ENCODE measurements around the gene TSPAN5.

TSPAN5 gene

GRCh38 chr4:98692411-98692810, 34.0 kb upstream of the TSPAN5 start:
- no peaks in the 10 kb centered on the region for H3K4me1 ChIP-seq (ENCODE audit: control insufficient read depth, insufficient read depth, low read length)
- H3K27ac ChIP-seq (ENCODE audit: extremely low read depth, low read depth, low read length): no peak overlapping the region
- no peaks in the 10 kb centered on the region for H3K9me3 ChIP-seq (ENCODE audit: control insufficient read depth, insufficient read depth, low read depth, low read length)
- H3K36me3 ChIP-seq (ENCODE audit: control insufficient read depth in 2 of 2, insufficient read depth in 1 of 2, low read length in 2 of 2): no peaks in the 10 kb centered on the region
- ChIA-PET POLR2A (no interaction called here), CTCF (interaction anchor here (0.7 kb wide), 1 partner anchor 258 kb away, joined by 3 read pairs; no protein-coding TSS in a partner anchor)
- H3K4me3 ChIP-seq (ENCODE audit: low read depth, low read length): no peak overlapping the region
- no peak for TF ChIP-seq SCRT2 (tag by site-specific recombination; IDR thresholded peaks at IDR 0.05)
- no peak for TF ChIP-seq SALL2 (tag by site-specific recombination; IDR thresholded peaks at IDR 0.05; ENCODE audit: borderline replicate concordance)
- TF ChIP-seq ZNF280D (tag by site-specific recombination; IDR thresholded peaks at IDR 0.05): no peak
- TF ChIP-seq ZNF548 (tag by site-specific recombination; IDR thresholded peaks at IDR 0.05): no peak
- no peak for TF ChIP-seq ZNF169 (tag by site-specific recombination; IDR thresholded peaks at IDR 0.05)
- TF ChIP-seq ZNF354C (tag by site-specific recombination; IDR thresholded peaks at IDR 0.05; ENCODE audit: borderline replicate concordance, low read depth): no peak
- no peak for TF ChIP-seq ZSCAN18 (tag by site-specific recombination; IDR thresholded peaks at IDR 0.05)
- TF ChIP-seq ZNF211 (tag by site-specific recombination; IDR thresholded peaks at IDR 0.05; ENCODE audit: low read depth): no peak
- TF ChIP-seq ZNF10 (tag by site-specific recombination; IDR thresholded peaks at IDR 0.05): no peak

- Histone ChIP-seq H3K4me1 (ENCODE audit: control insufficient read depth, insufficient read depth, low read length) (no peaks in the 10 kb centered on the region), H3K4me3 (ENCODE audit: low read depth, low read length) (no peak overlapping the region), H3K27ac (ENCODE audit: extremely low read depth, low read depth, low read length) (no peak overlapping the region), H3K9me3 (ENCODE audit: control insufficient read depth, insufficient read depth, low read depth, low read length) (no peaks in the 10 kb centered on the region), H3K36me3 (ENCODE audit: control insufficient read depth in 2 of 2, insufficient read depth in 1 of 2, low read length in 2 of 2) (no peaks in the 10 kb centered on the region)
- CTCF ChIA-PET: no interaction called here
- TF ChIP-seq ZNF610 (tag by site-specific recombination; IDR thresholded peaks at IDR 0.05; ENCODE audit: borderline replicate concordance): no peak
- no peak for TF ChIP-seq ZNF664 (tag by site-specific recombination; IDR thresholded peaks at IDR 0.05)
- no peak for TF ChIP-seq ZNF488 (tag by site-specific recombination; IDR thresholded peaks at IDR 0.05)
- TF ChIP-seq ZNF223 (tag by site-specific recombination; IDR thresholded peaks at IDR 0.05): no peak
- TF ChIP-seq ZNF211 (tag by site-specific recombination; IDR thresholded peaks at IDR 0.05; ENCODE audit: low read depth): no peak
- no peak for TF ChIP-seq ZNF473 (tag by site-specific recombination; IDR thresholded peaks at IDR 0.05)
- TF ChIP-seq ZNF266 (tag by site-specific recombination; IDR thresholded peaks at IDR 0.05; ENCODE audit: low read depth): no peak
- TF ChIP-seq ZFP3 (tag by site-specific recombination; IDR thresholded peaks at IDR 0.05; ENCODE audit: low read depth): no peak
- TF ChIP-seq, protein P1, sequence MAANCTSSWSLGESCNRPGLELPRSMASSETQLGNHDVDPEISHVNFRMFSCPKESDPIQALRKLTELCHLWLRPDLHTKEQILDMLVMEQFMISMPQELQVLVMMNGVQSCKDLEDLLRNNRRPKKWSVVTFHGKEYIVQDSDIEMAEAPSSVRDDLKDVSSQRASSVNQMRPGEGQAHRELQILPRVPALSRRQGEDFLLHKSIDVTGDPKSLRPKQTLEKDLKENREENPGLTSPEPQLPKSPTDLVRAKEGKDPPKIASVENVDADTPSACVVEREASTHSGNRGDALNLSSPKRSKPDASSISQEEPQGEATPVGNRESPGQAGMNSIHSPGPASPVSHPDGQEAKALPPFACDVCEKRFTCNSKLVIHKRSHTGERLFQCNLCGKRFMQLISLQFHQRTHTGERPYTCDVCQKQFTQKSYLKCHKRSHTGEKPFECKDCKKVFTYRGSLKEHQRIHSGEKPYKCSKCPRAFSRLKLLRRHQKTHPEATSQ (tag by site-specific recombination; IDR thresholded peaks at IDR 0.05): no peak
- TF ChIP-seq YY1 (tag by site-specific recombination; IDR thresholded peaks at IDR 0.05): no peak
- TF ChIP-seq ZNF19 (tag by site-specific recombination; IDR thresholded peaks at IDR 0.05; ENCODE audit: low read depth): no peak
- TF ChIP-seq ZNF571 (tag by site-specific recombination; IDR thresholded peaks at IDR 0.05): no peak
- TF ChIP-seq INSM2 (tag by site-specific recombination; IDR thresholded peaks at IDR 0.05): no peak
- no peak for TF ChIP-seq ZNF416 (tag by site-specific recombination; IDR thresholded peaks at IDR 0.05)
- no peak for TF ChIP-seq GLIS2 (tag by site-specific recombination; IDR thresholded peaks at IDR 0.05)
- TF ChIP-seq ATF2 (tag by site-specific recombination; IDR thresholded peaks at IDR 0.05; ENCODE audit: low read depth): no peak
- POLR2A ChIA-PET: no interaction called here
Measured at GRCh38 chr4:98691588-98691987, 33.2 kb upstream of the TSPAN5 start.

Data from HEK293 (cell line).